Loucy (cell line): ENCODE data around the gene ABHD12B.
A peak's percentile ranks its signal among the peaks of the same experiment; 100 is the strongest.

ENCODE experiments used
- H2AFZ ChIP-seq: fragments of 200-600 bp; sonication (generic); 2 replicates; pipeline ENCODE4 v1.6.0; 2016; ENCODE audit warnings: antibody characterized with exemption, mild to moderate bottlenecking, low read length, moderate library complexity
- H3F3A ChIP-seq: fragments of 200-600 bp; 2 replicates; pipeline ENCODE4 v1.6.0; 2016; ENCODE audit warnings: antibody characterized with exemption, low read depth, mild to moderate bottlenecking
- H3K27me3 ChIP-seq: fragments of 200-600 bp; sonication (generic); 2 replicates; pipeline ENCODE4 v1.6.1; 2014; ENCODE audit warnings: low read length, mild to moderate bottlenecking; ENCODE audit not compliant: insufficient read depth, poor library complexity, severe bottlenecking
- H3K36me3 ChIP-seq: fragments of 200-600 bp; sonication (generic); 2 replicates; pipeline ENCODE4 v1.6.1; 2016; ENCODE audit warnings: low read length; ENCODE audit not compliant: insufficient read depth
- H3K4me1 ChIP-seq: fragments of 200-600 bp; sonication (generic); 2 replicates; pipeline ENCODE4 v1.5.1; 2014; ENCODE audit warnings: low read length, mild to moderate bottlenecking; ENCODE audit not compliant: insufficient read depth, poor library complexity, severe bottlenecking
- H3K4me2 ChIP-seq: fragments of 200-600 bp; sonication (generic); 2 replicates; pipeline ENCODE4 v1.6.0; 2014; ENCODE audit warnings: antibody characterized with exemption, low read length, low read depth, mild to moderate bottlenecking; ENCODE audit not compliant: poor library complexity, severe bottlenecking
- H3K4me3 ChIP-seq: fragments of 200-600 bp; sonication (generic); 2 replicates; pipeline ENCODE4 v1.5.1; 2014; ENCODE audit warnings: low read length, mild to moderate bottlenecking, mixed read lengths; ENCODE audit not compliant: poor library complexity, severe bottlenecking
- H3K79me2 ChIP-seq: fragments of 200-600 bp; sonication (generic); 2 replicates; pipeline ENCODE4 v1.6.1; 2014; ENCODE audit warnings: low read length; ENCODE audit not compliant: insufficient read depth
- H3K9ac ChIP-seq: fragments of 200-600 bp; sonication (generic); 2 replicates; pipeline ENCODE4 v1.6.0; 2014; ENCODE audit warnings: mild to moderate bottlenecking, low read depth, low read length, moderate library complexity; ENCODE audit not compliant: poor library complexity, severe bottlenecking
- H3K9me2 ChIP-seq: fragments of 200-600 bp; sonication (generic); replicated peaks from 2 replicates; pipeline ENCODE4 v1.6.1; 2016; ENCODE audit warnings: low read depth, low read length, mixed read lengths
- H3K9me3 ChIP-seq: fragments of 200-600 bp; sonication (generic); 2 replicates; pipeline ENCODE4 v1.6.1; 2014; ENCODE audit warnings: mild to moderate bottlenecking, antibody characterized with exemption, low read length, low read depth; ENCODE audit not compliant: insufficient read depth
- H4K20me1 ChIP-seq: fragments of 200-600 bp; sonication (generic); 2 replicates; pipeline ENCODE4 v1.6.0; 2014; ENCODE audit warnings: antibody characterized with exemption, low read length, mild to moderate bottlenecking; ENCODE audit not compliant: insufficient read depth, poor library complexity, severe bottlenecking
- CTCF ChIP-seq: fragments of 200-600 bp; sonication (generic); conservative IDR thresholded peaks from 2 replicates; pipeline ENCODE4 v1.5.1; 2014; ENCODE audit warnings: mild to moderate bottlenecking, antibody characterized with exemption, low read length
- EZH2phosphoT487 ChIP-seq: fragments of 200-600 bp; IDR thresholded peaks from 2 replicates; pipeline ENCODE4 v1.6.1; 2018; ENCODE audit warnings: antibody characterized with exemption, mild to moderate bottlenecking, moderate library complexity, borderline replicate concordance

The ABHD12B gene

GRCh38 chr14:50932592-50933495 is 61.0 kb downstream of the ABHD12B start:
- Histone ChIP-seq H3F3A (no peaks in the 10 kb centered on the region), H3K36me3 (peaks cover 4% of the 10 kb centered on the region; the same call in 1 of the 2 replicates), H3K79me2 (no peaks in the 10 kb centered on the region; the same call in 1 of the 2 replicates), H3K4me1 (peaks cover 41% of the 10 kb centered on the region), H3K9me3 (no peaks in the 10 kb centered on the region), H3K27me3 (no peaks in the 10 kb centered on the region), H3K9ac (no peak overlapping the region), H2AFZ (peak overlapping the region; percentile 21; the same call in 1 of the 2 replicates), H3K4me2 (no peak overlapping the region), H4K20me1 (no peaks in the 10 kb centered on the region), H3K9me2 (no peaks in the 10 kb centered on the region), H3K4me3 (no peak overlapping the region)
- no peak for TF ChIP-seq CTCF
- no peak for TF ChIP-seq EZH2phosphoT487

- Histone ChIP-seq H3K36me3 (peaks cover 4% of the 10 kb centered on the region; the same call in 1 of the 2 replicates), H3K9ac (peak overlapping the region; percentile 10), H3K9me3 (no peaks in the 10 kb centered on the region), H3K79me2 (no peaks in the 10 kb centered on the region; the same call in 1 of the 2 replicates), H3K9me2 (no peaks in the 10 kb centered on the region), H3K4me1 (peaks cover 32% of the 10 kb centered on the region), H2AFZ (no peak overlapping the region), H4K20me1 (no peaks in the 10 kb centered on the region), H3K4me3 (no peak overlapping the region), H3K4me2 (no peak overlapping the region), H3K27me3 (no peaks in the 10 kb centered on the region), H3F3A (no peaks in the 10 kb centered on the region)
- TF ChIP-seq CTCF (no peak), EZH2phosphoT487 (no peak)
These were observed 63.5 kb downstream of the ABHD12B start for GRCh38 chr14:50935126-50936015.

DNA sequence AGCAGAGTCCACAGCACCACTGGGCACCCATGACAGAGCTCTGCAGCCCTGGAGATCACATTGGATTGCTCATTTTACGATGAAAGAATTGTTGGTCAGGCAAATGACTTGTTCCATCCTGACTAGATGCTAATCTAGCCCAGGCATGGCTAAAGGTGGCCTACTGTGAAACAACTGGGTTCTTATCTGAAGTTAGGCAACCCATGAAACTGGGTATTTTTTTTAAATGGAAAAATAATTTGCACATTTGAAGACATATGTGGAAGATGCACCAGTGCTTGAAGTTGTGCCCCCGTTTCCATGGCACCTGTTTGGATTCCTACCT is 64.1 kb downstream of the ABHD12B start:
- Histone ChIP-seq H3K27me3 (no peaks in the 10 kb centered on the region), H3K36me3 (peaks cover 4% of the 10 kb centered on the region; the same call in 1 of the 2 replicates), H3K9ac (peak overlapping the region; percentile 10), H3K4me3 (no peak overlapping the region), H3K79me2 (no peaks in the 10 kb centered on the region; the same call in 1 of the 2 replicates), H3K9me3 (no peaks in the 10 kb centered on the region), H3K4me2 (no peak overlapping the region), H3F3A (no peaks in the 10 kb centered on the region), H3K4me1 (peaks cover 35% of the 10 kb centered on the region), H4K20me1 (no peaks in the 10 kb centered on the region), H3K9me2 (no peaks in the 10 kb centered on the region), H2AFZ (no peak overlapping the region)
- no peak for TF ChIP-seq EZH2phosphoT487
- no peak for TF ChIP-seq CTCF
